ENCODE measurements around the gene MRPL38.

MRPL38 gene

GRCh38 chr17:75902406-75902805, 2.3 kb downstream of the MRPL38 start:
- Histone ChIP-seq H3K9me3 (ENCODE audit: severe bottlenecking) (no peaks in the 10 kb centered on the region), H3K27me3 (ENCODE audit: insufficient read depth, low read depth, severe bottlenecking) (no peaks in the 10 kb centered on the region), H3K4me3 (ENCODE audit: low read depth, low read length) (no peak overlapping the region), H3K27ac (no peak overlapping the region), H3K36me3 (peaks cover 56% of the 10 kb centered on the region)
- no peak for TF ChIP-seq CTCF (IDR thresholded peaks at IDR 0.05; ENCODE audit: low read depth, low read length)
- DNase-seq = no peak

- no peak for TF ChIP-seq CTCF (IDR thresholded peaks at IDR 0.05; ENCODE audit: low read depth, low read length)
- Histone ChIP-seq H3K4me3 (ENCODE audit: low read depth, low read length) (no peak overlapping the region), H3K9me3 (ENCODE audit: severe bottlenecking) (no peaks in the 10 kb centered on the region), H3K36me3 (peaks cover 59% of the 10 kb centered on the region), H3K27ac (no peak overlapping the region), H3K27me3 (ENCODE audit: insufficient read depth, low read depth, severe bottlenecking) (no peaks in the 10 kb centered on the region)
- no peak for DNase-seq
Observed at GRCh38 chr17:75901727-75902126, 3.0 kb downstream of the MRPL38 start.

- DNase-seq = no peak
- Histone ChIP-seq H3K27me3 (ENCODE audit: insufficient read depth, low read depth, severe bottlenecking) (no peaks in the 10 kb centered on the region), H3K27ac (no peak overlapping the region), H3K4me3 (ENCODE audit: low read depth, low read length) (no peak overlapping the region), H3K36me3 (peaks cover 59% of the 10 kb centered on the region), H3K9me3 (ENCODE audit: severe bottlenecking) (no peaks in the 10 kb centered on the region)
- TF ChIP-seq CTCF (IDR thresholded peaks at IDR 0.05; ENCODE audit: low read depth, low read length) = no peak
Observed at GRCh38 chr17:75900691-75901533, 3.8 kb downstream of the MRPL38 start.

- H3K36me3 ChIP-seq = peaks cover 59% of the 10 kb centered on the region
- no peak for DNase-seq
- H3K4me3 ChIP-seq (ENCODE audit: low read depth, low read length) = no peak overlapping the region
- H3K27me3 ChIP-seq (ENCODE audit: insufficient read depth, low read depth, severe bottlenecking) = no peaks in the 10 kb centered on the region
- H3K27ac ChIP-seq = no peak overlapping the region
- no peaks in the 10 kb centered on the region for H3K9me3 ChIP-seq (ENCODE audit: severe bottlenecking)
- TF ChIP-seq CTCF (IDR thresholded peaks at IDR 0.05; ENCODE audit: low read depth, low read length) = no peak
Observed at GRCh38 chr17:75899767-75900468, 4.8 kb downstream of the MRPL38 start.

GRCh38 chr17:75899353-75899752, 5.3 kb downstream of the MRPL38 start:
- TF ChIP-seq CTCF (IDR thresholded peaks at IDR 0.05; ENCODE audit: low read depth, low read length) = no peak
- H3K27me3 ChIP-seq (ENCODE audit: insufficient read depth, low read depth, severe bottlenecking) = no peaks in the 10 kb centered on the region
- no peak for DNase-seq
- H3K27ac ChIP-seq = no peak overlapping the region
- H3K36me3 ChIP-seq = peaks cover 59% of the 10 kb centered on the region
- H3K9me3 ChIP-seq (ENCODE audit: severe bottlenecking) = no peaks in the 10 kb centered on the region
- H3K4me3 ChIP-seq (ENCODE audit: low read depth, low read length) = no peak overlapping the region

Measured in WERI-Rb-1 (cell line).